ENCODE measurements around the gene STPG4.
A peak's percentile ranks its signal among the peaks of the same experiment; 100 is the strongest.

STPG4 gene

GRCh38 chr2:47043142-47043890 is 111.8 kb downstream of the STPG4 start:
- no peak for DNase-seq (ENCODE audit: low read depth, low spot score)
- ChIA-PET CTCF (interaction anchor here (0.7 to 1.9 kb wide), 7 partner anchors 13 to 147 kb away, joined by 3 to 6 read pairs (median 4); no protein-coding TSS in a partner anchor), POLR2A (interaction anchor here (0.6 to 3.0 kb wide), 10 partner anchors 12 to 1390 kb away, joined by 3 to 25 read pairs (median 4); no protein-coding TSS in a partner anchor)
- no peak for TF ChIP-seq CTCF (IDR thresholded peaks at IDR 0.05; ENCODE audit: insufficient read depth, low read length, missing control alignments)
- peak overlapping the region; percentile 31 for H3K4me3 ChIP-seq (ENCODE audit: low read depth, low read length)

DNA sequence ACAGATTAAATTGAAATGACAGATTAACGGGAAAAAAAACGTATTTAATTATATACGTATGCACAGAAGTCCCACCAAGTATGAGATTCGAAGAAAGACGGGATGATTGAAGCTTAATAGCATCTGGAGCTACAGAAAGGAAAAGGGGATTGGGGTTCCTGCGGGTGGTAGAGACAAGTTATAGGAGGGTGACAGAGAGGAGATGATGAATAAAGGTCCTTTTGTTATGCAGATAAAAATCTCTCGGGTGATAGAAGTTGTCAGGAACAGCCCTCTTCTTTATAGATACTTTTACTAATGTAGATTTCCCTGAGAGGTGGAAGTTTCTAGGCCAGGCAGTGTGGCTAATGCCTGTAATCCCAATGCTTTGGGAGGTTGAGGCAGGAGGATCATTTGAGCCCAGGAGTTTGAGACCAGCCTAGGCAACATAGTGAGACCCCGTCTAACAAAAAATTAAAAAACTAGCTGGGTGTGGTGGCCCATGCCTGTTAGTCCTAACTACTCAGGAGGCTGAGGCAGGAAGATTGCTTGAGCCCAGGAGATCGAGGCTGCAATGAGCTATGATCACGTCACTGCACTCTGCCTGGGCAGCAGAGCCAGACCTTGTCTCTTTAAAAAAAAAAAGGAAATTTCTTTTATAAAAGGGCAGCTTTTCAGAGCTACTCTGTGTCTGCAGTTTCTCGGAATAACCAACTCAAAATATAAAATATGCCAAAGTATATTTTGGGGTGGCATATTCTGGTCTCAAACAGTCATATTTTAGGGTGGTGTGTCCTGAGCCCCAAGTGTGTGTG is 113.0 kb downstream of the STPG4 start:
- H3K4me3 ChIP-seq (ENCODE audit: low read depth, low read length): no peak overlapping the region
- CTCF ChIA-PET: interaction anchor here (0.7 to 1.9 kb wide), 7 partner anchors 11 to 281 kb away, joined by 3 to 6 read pairs (median 4); no protein-coding TSS in a partner anchor
- POLR2A ChIA-PET: interaction anchor here (0.7 to 3.0 kb wide), 4 partner anchors 11 to 35 kb away, joined by 4 to 25 read pairs (median 7); no protein-coding TSS in a partner anchor
- no peak for TF ChIP-seq CTCF (IDR thresholded peaks at IDR 0.05; ENCODE audit: insufficient read depth, low read length, missing control alignments)
- no peak for DNase-seq (ENCODE audit: low read depth, low spot score)

- DNase-seq (ENCODE audit: low read depth, low spot score): no peak
- TF ChIP-seq CTCF (IDR thresholded peaks at IDR 0.05; ENCODE audit: insufficient read depth, low read length, missing control alignments): no peak
- H3K4me3 ChIP-seq (ENCODE audit: low read depth, low read length): no peak overlapping the region
- ChIA-PET POLR2A (no interaction called here), CTCF (interaction anchor here (1.3 kb wide), 1 partner anchor 282 kb away, joined by 3 read pairs; no protein-coding TSS in a partner anchor)
Measured at GRCh38 chr2:47041063-47041462, 114.0 kb downstream of the STPG4 start.

- TF ChIP-seq CTCF (IDR thresholded peaks at IDR 0.05; ENCODE audit: insufficient read depth, low read length, missing control alignments): no peak
- no peak overlapping the region for H3K4me3 ChIP-seq (ENCODE audit: low read depth, low read length)
- POLR2A ChIA-PET: no interaction called here
- DNase-seq (ENCODE audit: low read depth, low spot score): no peak
- CTCF ChIA-PET: interaction anchor here (1.3 kb wide), 1 partner anchor 282 kb away, joined by 3 read pairs; no protein-coding TSS in a partner anchor
Measured at GRCh38 chr2:47040651-47041050, 114.5 kb downstream of the STPG4 start.

- ChIA-PET CTCF (interaction anchor here (1.3 kb wide), 1 partner anchor 283 kb away, joined by 3 read pairs; no protein-coding TSS in a partner anchor), POLR2A (interaction anchor here (1.0 kb wide), 1 partner anchor 125 kb away, joined by 3 read pairs; no protein-coding TSS in a partner anchor)
- no peak for TF ChIP-seq CTCF (IDR thresholded peaks at IDR 0.05; ENCODE audit: insufficient read depth, low read length, missing control alignments)
Measured at GRCh38 chr2:47039913-47040562, 115.1 kb downstream of the STPG4 start.

More at GRCh38 chr2:47039913-47040562, 115.1 kb downstream of the STPG4 start:
- H3K4me3 ChIP-seq (ENCODE audit: low read depth, low read length): no peak overlapping the region
- DNase-seq (ENCODE audit: low read depth, low spot score): no peak

All from AG04449 (cell line).